Breast epithelium (tissue), 3 donors: Measurements from ENCODE around the gene LRRC43.

Source experiments
- CTCF ChIP-seq, 3 donors: fragments of 450-650 bp; IDR thresholded peaks; one replicate each; pipeline ENCODE4 v1.5.1; 2016 to 2017; ENCODE audit warnings: antibody characterized with exemption in 3 of 3, mild to moderate bottlenecking in 3 of 3, moderate library complexity in 3 of 3
- POLR2A ChIP-seq: fragments of 450-650 bp; IDR thresholded peaks from one replicate; pipeline ENCODE4 v1.6.1; 2016; ENCODE audit warnings: antibody characterized with exemption, mild to moderate bottlenecking, moderate library complexity
- POLR2AphosphoS5 ChIP-seq, 3 donors: sonication (generic); formaldehyde crosslinking; IDR thresholded peaks; one replicate each; pipeline ENCODE4 v1.6.1; 2017; ENCODE audit warnings: antibody characterized with exemption in 3 of 3

- no peak for TF ChIP-seq CTCF (IDR thresholded peaks at IDR 0.05)
- TF ChIP-seq POLR2A = no peak
- TF ChIP-seq POLR2AphosphoS5 (IDR thresholded peaks at IDR 0.05) = no peak
These were observed 30.2 kb upstream of the LRRC43 start for GRCh38 chr12:122152754-122153153.
